ENCODE results near the gene BEND3. TPM values are rescaled to one million over a fixed set of nuclear protein-coding genes. Genes with fewer than 3 reads are reported as not detected.

The BEND3 gene
- total and polyA plus RNA-seq, 2 of the 8 experiments (the other 6 are each of a cell fraction or from before 2014, with no cell fraction given): 25.2 to 38.8 TPM

- TF ChIP-seq SP1 (IDR thresholded peaks at IDR 0.05; ENCODE audit: low read depth, low read length) (no peak), ASH2L (IDR thresholded peaks at IDR 0.05; ENCODE audit: low read length) (no peak)
Measured at GRCh38 chr6:107064579-107065065, 50.7 kb downstream of the BEND3 start (continued).
